Liver (tissue), 3 donors: ENCODE measurements around the gene ARFIP1.

ENCODE experiments used
- ATF3 ChIP-seq: IDR thresholded peaks from 2 replicates; pipeline ENCODE4 v1.6.1; 2016; ENCODE audit warnings: antibody characterized with exemption
- CTCF ChIP-seq: fragments of 150-350 bp; IDR thresholded peaks from 2 replicates; pipeline ENCODE4 v1.5.1; 2017; ENCODE audit warnings: improper control_type of control experiment, low read depth, low read length; ENCODE audit not compliant: missing input control
- EGR1 ChIP-seq, 2 donors: IDR thresholded peaks; 2 replicates each; pipeline ENCODE4 v1.6.1; 2016 to 2018; ENCODE audit warnings: antibody characterized with exemption in 2 of 2, low read depth in 2 of 2
- FOXA1 ChIP-seq: IDR thresholded peaks from 2 replicates; pipeline ENCODE4 v1.6.1; 2016; ENCODE audit warnings: antibody characterized with exemption
- GABPA ChIP-seq, 2 donors: IDR thresholded peaks in 1 of 2; conservative IDR thresholded peaks in 1 of 2; 2 replicates each; pipeline ENCODE4 v1.6.1; 2016; ENCODE audit warnings: antibody characterized with exemption in 2 of 2, mild to moderate bottlenecking in 1 of 2, moderate library complexity in 1 of 2
- JUND ChIP-seq, 2 donors: IDR thresholded peaks; 2 replicates each; pipeline ENCODE4 v1.6.1; 2016; ENCODE audit warnings: antibody characterized with exemption in 2 of 2
- MAX ChIP-seq: IDR thresholded peaks from 2 replicates; pipeline ENCODE4 v1.6.1; 2016; ENCODE audit warnings: antibody characterized with exemption
- NR2F2 ChIP-seq: IDR thresholded peaks from 2 replicates; pipeline ENCODE4 v1.6.1; 2016; ENCODE audit warnings: antibody characterized with exemption
- REST ChIP-seq: IDR thresholded peaks from 2 replicates; pipeline ENCODE4 v1.6.1; 2016; ENCODE audit warnings: antibody characterized with exemption, mild to moderate bottlenecking
- RXRA ChIP-seq, 2 donors: IDR thresholded peaks; 2 replicates each; pipeline ENCODE4 v1.6.1; 2017 to 2018; ENCODE audit warnings: antibody characterized with exemption in 2 of 2, mild to moderate bottlenecking in 1 of 2
- SP1 ChIP-seq: IDR thresholded peaks from 2 replicates; pipeline ENCODE4 v1.6.1; 2018; ENCODE audit warnings: antibody characterized with exemption, mild to moderate bottlenecking
- TAF1 ChIP-seq: conservative IDR thresholded peaks from 2 replicates; pipeline ENCODE4 v1.6.1; 2016; ENCODE audit warnings: antibody characterized with exemption, mild to moderate bottlenecking
- YY1 ChIP-seq: IDR thresholded peaks from 2 replicates; pipeline ENCODE4 v1.6.1; 2016; ENCODE audit warnings: antibody characterized with exemption, mild to moderate bottlenecking
- ZBTB33 ChIP-seq: IDR thresholded peaks from 2 replicates; pipeline ENCODE4 v1.6.1; 2016; ENCODE audit warnings: antibody characterized with exemption
- donor health status: healthy.
- donor health status: healthy.

DNA sequence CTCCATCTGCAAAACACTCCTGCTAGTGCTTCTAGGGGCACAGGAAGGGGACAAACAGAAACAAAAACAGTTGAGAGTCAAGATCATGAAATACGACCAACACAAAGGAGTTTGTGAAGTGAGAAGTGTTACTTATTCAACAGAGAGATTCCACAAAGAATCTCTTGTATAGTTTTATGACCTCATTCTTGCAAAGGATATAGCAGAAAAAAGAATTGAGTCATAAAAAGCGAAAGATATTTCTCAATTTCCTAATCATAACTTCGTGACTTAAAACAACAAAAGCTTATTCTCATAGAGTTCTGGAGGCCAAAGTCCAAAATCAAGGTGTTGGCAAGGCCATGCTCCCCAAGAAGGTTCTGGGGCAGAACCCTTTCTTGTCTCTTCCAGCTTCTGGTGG is 40.9 kb upstream of the ARFIP1 start:
- TF ChIP-seq CTCF: no peak
- TF ChIP-seq MAX: no peak
- no peak for TF ChIP-seq TAF1
- no peak for TF ChIP-seq ATF3
- TF ChIP-seq NR2F2: no peak
- TF ChIP-seq REST: no peak
- no peak for TF ChIP-seq ZBTB33
- no peak for TF ChIP-seq EGR1 (IDR thresholded peaks at IDR 0.05; ENCODE audit: low read depth in 2 of 2)
- TF ChIP-seq FOXA1: no peak
- no peak for TF ChIP-seq YY1
- no peak for TF ChIP-seq SP1
- TF ChIP-seq JUND (IDR thresholded peaks at IDR 0.05): no peak
- TF ChIP-seq RXRA (IDR thresholded peaks at IDR 0.05): no peak
- TF ChIP-seq GABPA (IDR thresholded peaks at IDR 0.05 in 1 of 2, conservative IDR thresholded peaks at IDR 0.05 in 1 of 2): no peak
